HepG2 (cell line): ENCODE data around the gene ETHE1. TPM values are rescaled to one million over a fixed set of nuclear protein-coding genes. Genes with fewer than 3 reads are reported as not detected.
A peak's percentile ranks its signal among the peaks of the same experiment; 100 is the strongest.

ENCODE experiments used
- ATAC-seq: fragments of 200-7000 bp; cut with Tn5 transposase; 3 replicates; pipeline ENCODE4 v1.9.1; 2020; ENCODE audit warnings: mild to moderate bottlenecking, moderate library complexity
- BruUV-seq: library from RNA; stranded (reverse); fragments of 400-500 nt; replicated peaks from 2 replicates; lab custom pipeline; 2021; lab: Mats Ljungman, UMichigan
- CTCF ChIA-PET: fragments of 300-600 bp; formaldehyde crosslinking; extraction: SDS; loops from one replicate; lab custom pipeline; 2021; ENCODE audit warnings: low total read pairs, inconsistent platforms, low intra/inter-chr PET ratio; lab: Yijun Ruan, JAX
- POLR2A ChIA-PET: fragments of 350-600 bp; sonication (Branson Sonifier 250); formaldehyde crosslinking; loops from one replicate; lab custom pipeline; 2020; ENCODE audit warnings: antibody characterized with exemption, inconsistent platforms; lab: Yijun Ruan, JAX
- DNase-seq: peaks from one replicate; pipeline ENCODE4 v3.0.0-alpha.2; 2015; ENCODE audit warnings: low spot score
- FAIRE-seq: peaks from 3 replicates; lab custom pipeline; 2011; peaks lifted over from hg19 to GRCh38; lab: Jason Lieb, UNC
- H2AFZ ChIP-seq: one replicate; pipeline ENCODE4 v1.6.1; 2011; ENCODE audit warnings: low read length, inconsistent platforms
- H3K27ac ChIP-seq: fragments of 300-600 bp; 3 replicates; pipeline ENCODE4 v1.8.0; 2011; ENCODE audit warnings: mixed run types, mild to moderate bottlenecking, mixed read lengths, low read length, inconsistent platforms; ENCODE audit not compliant: insufficient read depth; ENCODE audit errors: extremely low read length
- H3K27me3 ChIP-seq, 2 experiments: fragments of 200-600 bp in 1 of 2; 2 replicates in 1 of 2; 3 replicates in 1 of 2; pipeline versions ENCODE4 v1.6.0 to v1.8.0; 2011; ENCODE audit warnings: low read length in 2 of 2, mild to moderate bottlenecking in 2 of 2, moderate library complexity in 2 of 2, inconsistent platforms in 1 of 2; ENCODE audit not compliant: insufficient read depth in 2 of 2, control insufficient read depth in 1 of 2
- H3K36me3 ChIP-seq, 2 experiments: fragments of 200-600 bp in 1 of 2; replicated peaks in 1 of 2; 2 replicates in 1 of 2; 3 replicates in 1 of 2; pipeline versions ENCODE4 v1.5.1 to v1.8.0; 2011; ENCODE audit warnings: low read length in 2 of 2, inconsistent platforms in 1 of 2; ENCODE audit not compliant: insufficient read depth in 2 of 2, control insufficient read depth in 1 of 2
- H3K4me1 ChIP-seq: 2 replicates; pipeline ENCODE4 v1.5.1; 2012; ENCODE audit warnings: low read length, inconsistent platforms; ENCODE audit not compliant: insufficient read depth
- H3K4me2 ChIP-seq: 2 replicates; pipeline ENCODE4 v1.6.0; 2011; ENCODE audit warnings: low read depth, low read length, inconsistent platforms
- H3K4me3 ChIP-seq, 3 experiments: fragments of 200-600 bp in 1 of 3; sonication (generic), shearing (Covaris generic) in 1 of 3; replicated peaks in 1 of 3; 2 replicates each; pipeline ENCODE4 v1.5.1; 2011 to 2016; ENCODE audit warnings: low read length in 3 of 3, inconsistent platforms in 2 of 3, low read depth in 2 of 3, mild to moderate bottlenecking in 2 of 3, control low read depth in 1 of 3, mixed read lengths in 1 of 3; ENCODE audit not compliant: insufficient read depth in 1 of 3
- H3K79me2 ChIP-seq: one replicate; pipeline ENCODE4 v1.6.1; 2011; ENCODE audit warnings: low read length, inconsistent platforms; ENCODE audit not compliant: insufficient read depth
- H3K9ac ChIP-seq: 2 replicates; pipeline ENCODE4 v1.6.0; 2011; ENCODE audit warnings: mild to moderate bottlenecking, low read depth, low read length, inconsistent platforms; ENCODE audit not compliant: insufficient read depth
- H3K9me3 ChIP-seq: 2 replicates; pipeline ENCODE4 v1.5.1; 2012; ENCODE audit warnings: mild to moderate bottlenecking, low read length
- H4K20me1 ChIP-seq: 2 replicates; pipeline ENCODE4 v1.6.0; 2011; ENCODE audit warnings: inconsistent platforms, mild to moderate bottlenecking, low read length, moderate library complexity; ENCODE audit not compliant: insufficient read depth
- HOXA7 ChIP-seq: sonication (generic); formaldehyde crosslinking; IDR thresholded peaks from 2 replicates; pipeline ENCODE4 v1.8.1; 2022; ENCODE audit warnings: mild to moderate bottlenecking, missing genetic modification reagents, moderate library complexity
- NR3C1 ChIP-seq: sonication (generic); formaldehyde crosslinking; IDR thresholded peaks from 2 replicates; pipeline ENCODE4 v1.4.0; 2020; ENCODE audit warnings: missing genetic modification reagents
- ZBTB38 ChIP-seq: sonication (generic); formaldehyde crosslinking; IDR thresholded peaks from 2 replicates; pipeline ENCODE4 v1.5.1; 2020; ENCODE audit warnings: mild to moderate bottlenecking, missing genetic modification reagents
- ZNF207 ChIP-seq: fragments of 450-650 bp; IDR thresholded peaks from 2 replicates; pipeline ENCODE4 v1.6.1; 2016; ENCODE audit warnings: antibody characterized with exemption, borderline replicate concordance
- WGBS: methylation state at CpG from one replicate; pipeline ENCODE4 v1.1.6; 2017; ENCODE audit warnings: low lambda C conversion rate; 5-methylcytosine and 5-hydroxymethylcytosine counted together
- in situ Hi-C: cut with HindIII; loops from 2 replicates; pipeline ENCODE4 v1.10.0; 2017; ENCODE audit warnings: low pct_unique_long_range_greater_than_20kb; ENCODE audit not compliant: extremely low pct_ligation_motif_present
- intact Hi-C: fragments of 100-400 bp; cut with micrococcal nuclease; formaldehyde crosslinking; loops from one replicate; pipeline ENCODE4 v1.10.0; 2022; ENCODE audit not compliant: unreplicated experiment
- polyA plus RNA-seq, 8 experiments: library from polyadenylated mRNA; depleted of rRNA in 3 of 8; stranded (reverse) in 7 of 8; unstranded in 1 of 8; fragments of >200 nt; fragmentation: Illumina TruSeq in 4 of 8; extraction: Trizol in 4 of 8; gene quantifications; 2 replicates each; pipeline versions ENCODE4 v1.2.1 to v1.2.3, GENCODE V29; 2011 to 2016; ENCODE audit warnings: low read depth in 4 of 8, missing spikeins in 1 of 8, mixed read lengths in 1 of 8; ENCODE audit not compliant: insufficient read depth in 1 of 8
- total RNA-seq, 5 experiments: library from RNA; depleted of rRNA; stranded (reverse); fragments of >200 nt; fragmentation: Illumina TruSeq; extraction: Trizol; gene quantifications; 2 replicates each; pipeline ENCODE4 v1.2.3, GENCODE V29; 2016; ENCODE audit warnings: low read depth in 1 of 5
- TF ChIP-seq, protein P1 (sequence below): IDR thresholded peaks from 2 replicates; pipeline ENCODE4 v1.6.1; 2016; ENCODE audit warnings: mild to moderate bottlenecking
- TF ChIP-seq, protein P2 (sequence below): IDR thresholded peaks from 2 replicates; pipeline ENCODE4 v1.6.1; 2016; ENCODE audit warnings: missing compliant biosample characterization, missing genetic modification reagents, borderline replicate concordance
- TF ChIP-seq, protein P3 (sequence below): IDR thresholded peaks from 2 replicates; pipeline ENCODE4 v1.4.0; 2020; ENCODE audit warnings: mild to moderate bottlenecking, missing genetic modification reagents

Gene ETHE1
- total and polyA plus RNA-seq, 2 of the 13 experiments (the other 11 are each of a cell fraction or from before 2014, with no cell fraction given) = 32.5 to 58.4 TPM

DNA sequence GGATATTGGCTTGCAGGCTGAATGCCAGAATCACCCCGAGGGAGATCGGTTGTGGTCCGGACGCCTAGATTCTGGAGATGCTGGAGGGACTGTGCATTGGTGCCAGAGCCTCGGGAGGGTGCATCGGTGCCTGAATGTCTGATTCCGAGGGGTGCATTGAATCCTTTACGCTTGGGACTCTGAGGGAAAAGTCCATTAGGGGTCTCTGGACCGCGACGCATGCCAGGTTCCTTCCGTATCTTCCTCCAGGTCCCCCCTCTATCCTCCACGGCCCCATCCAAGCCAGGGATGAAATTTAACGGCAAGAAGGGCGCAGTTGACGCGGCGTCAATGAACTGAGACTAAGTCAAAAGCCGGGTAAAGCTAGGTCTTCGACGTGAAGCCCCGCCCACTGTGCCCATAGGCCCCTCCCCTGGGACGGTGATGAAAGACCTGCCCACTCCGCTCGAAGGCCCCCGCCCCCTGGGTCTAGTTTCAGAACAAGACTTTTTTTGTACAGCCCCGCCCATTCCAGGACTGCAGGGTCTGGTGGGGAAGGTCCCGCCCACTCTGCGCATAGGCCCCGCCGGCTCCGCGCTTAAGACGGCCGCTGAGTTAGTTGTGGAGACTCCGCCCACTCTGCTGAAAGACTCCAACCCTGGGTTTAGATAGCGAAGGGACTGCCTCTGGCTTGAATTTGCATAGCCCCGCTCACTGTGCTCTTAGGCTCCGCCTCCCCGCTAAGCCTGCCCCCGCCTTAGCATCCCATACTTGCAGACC is 6.7 kb upstream of the ETHE1 start:
- peak; percentile 35 for ATAC-seq
- Histone ChIP-seq H3K4me2 (peak overlapping the region; percentile 72), H2AFZ (no peak overlapping the region), H3K9me3 (peaks cover 1% of the 10 kb centered on the region; the same call in 1 of the 2 replicates), H3K4me3 (peak overlapping the region; percentile 12 to 62 (median 35); a peak in 4 of 6 replicates), H3K79me2 (no peaks in the 10 kb centered on the region), H3K4me1 (peaks cover 6% of the 10 kb centered on the region; the same call in 1 of the 2 replicates), H3K9ac (peak overlapping the region; percentile 46; the same call in 1 of the 2 replicates), H3K27me3 (no peaks in the 10 kb centered on the region), H3K27ac (peak overlapping the region; percentile 35), H3K36me3 (peaks cover under 1 to 5% of the 10 kb centered on the region in 2 experiments; a peak in 3 of 5 replicates), H4K20me1 (no peaks in the 10 kb centered on the region)
- 81% methylated on average over 22 of the region's 41 CpGs for WGBS
- in situ Hi-C loops (no loop called here), intact Hi-C loops (no loop called here)
- no peak for FAIRE-seq
- no TSS peak for BruUV-seq
- ChIA-PET CTCF (no interaction called here), POLR2A (interaction anchor here (1.1 kb wide), 1 partner anchor 62 kb away, joined by 3 read pairs; the partner anchor contains the start of gene IRGQ)
- peak; percentile 34 for DNase-seq
- TF ChIP-seq, protein P1, sequence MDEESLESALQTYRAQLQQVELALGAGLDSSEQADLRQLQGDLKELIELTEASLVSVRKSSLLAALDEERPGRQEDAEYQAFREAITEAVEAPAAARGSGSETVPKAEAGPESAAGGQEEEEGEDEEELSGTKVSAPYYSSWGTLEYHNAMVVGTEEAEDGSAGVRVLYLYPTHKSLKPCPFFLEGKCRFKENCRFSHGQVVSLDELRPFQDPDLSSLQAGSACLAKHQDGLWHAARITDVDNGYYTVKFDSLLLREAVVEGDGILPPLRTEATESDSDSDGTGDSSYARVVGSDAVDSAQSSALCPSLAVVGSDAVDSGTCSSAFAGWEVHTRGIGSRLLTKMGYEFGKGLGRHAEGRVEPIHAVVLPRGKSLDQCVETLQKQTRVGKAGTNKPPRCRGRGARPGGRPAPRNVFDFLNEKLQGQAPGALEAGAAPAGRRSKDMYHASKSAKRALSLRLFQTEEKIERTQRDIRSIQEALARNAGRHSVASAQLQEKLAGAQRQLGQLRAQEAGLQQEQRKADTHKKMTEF (CRISPR knock-in tag) = no peak
- TF ChIP-seq, protein P2, sequence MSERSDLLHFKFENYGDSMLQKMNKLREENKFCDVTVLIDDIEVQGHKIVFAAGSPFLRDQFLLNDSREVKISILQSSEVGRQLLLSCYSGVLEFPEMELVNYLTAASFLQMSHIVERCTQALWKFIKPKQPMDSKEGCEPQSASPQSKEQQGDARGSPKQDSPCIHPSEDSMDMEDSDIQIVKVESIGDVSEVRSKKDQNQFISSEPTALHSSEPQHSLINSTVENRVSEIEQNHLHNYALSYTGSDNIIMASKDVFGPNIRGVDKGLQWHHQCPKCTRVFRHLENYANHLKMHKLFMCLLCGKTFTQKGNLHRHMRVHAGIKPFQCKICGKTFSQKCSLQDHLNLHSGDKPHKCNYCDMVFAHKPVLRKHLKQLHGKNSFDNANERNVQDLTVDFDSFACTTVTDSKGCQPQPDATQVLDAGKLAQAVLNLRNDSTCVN = no peak
- TF ChIP-seq ZBTB38 (CRISPR knock-in tag) (no peak), HOXA7 (CRISPR knock-in tag) (no peak), NR3C1 (no peak), ZNF207 (no peak)
- TF ChIP-seq, protein P3, sequence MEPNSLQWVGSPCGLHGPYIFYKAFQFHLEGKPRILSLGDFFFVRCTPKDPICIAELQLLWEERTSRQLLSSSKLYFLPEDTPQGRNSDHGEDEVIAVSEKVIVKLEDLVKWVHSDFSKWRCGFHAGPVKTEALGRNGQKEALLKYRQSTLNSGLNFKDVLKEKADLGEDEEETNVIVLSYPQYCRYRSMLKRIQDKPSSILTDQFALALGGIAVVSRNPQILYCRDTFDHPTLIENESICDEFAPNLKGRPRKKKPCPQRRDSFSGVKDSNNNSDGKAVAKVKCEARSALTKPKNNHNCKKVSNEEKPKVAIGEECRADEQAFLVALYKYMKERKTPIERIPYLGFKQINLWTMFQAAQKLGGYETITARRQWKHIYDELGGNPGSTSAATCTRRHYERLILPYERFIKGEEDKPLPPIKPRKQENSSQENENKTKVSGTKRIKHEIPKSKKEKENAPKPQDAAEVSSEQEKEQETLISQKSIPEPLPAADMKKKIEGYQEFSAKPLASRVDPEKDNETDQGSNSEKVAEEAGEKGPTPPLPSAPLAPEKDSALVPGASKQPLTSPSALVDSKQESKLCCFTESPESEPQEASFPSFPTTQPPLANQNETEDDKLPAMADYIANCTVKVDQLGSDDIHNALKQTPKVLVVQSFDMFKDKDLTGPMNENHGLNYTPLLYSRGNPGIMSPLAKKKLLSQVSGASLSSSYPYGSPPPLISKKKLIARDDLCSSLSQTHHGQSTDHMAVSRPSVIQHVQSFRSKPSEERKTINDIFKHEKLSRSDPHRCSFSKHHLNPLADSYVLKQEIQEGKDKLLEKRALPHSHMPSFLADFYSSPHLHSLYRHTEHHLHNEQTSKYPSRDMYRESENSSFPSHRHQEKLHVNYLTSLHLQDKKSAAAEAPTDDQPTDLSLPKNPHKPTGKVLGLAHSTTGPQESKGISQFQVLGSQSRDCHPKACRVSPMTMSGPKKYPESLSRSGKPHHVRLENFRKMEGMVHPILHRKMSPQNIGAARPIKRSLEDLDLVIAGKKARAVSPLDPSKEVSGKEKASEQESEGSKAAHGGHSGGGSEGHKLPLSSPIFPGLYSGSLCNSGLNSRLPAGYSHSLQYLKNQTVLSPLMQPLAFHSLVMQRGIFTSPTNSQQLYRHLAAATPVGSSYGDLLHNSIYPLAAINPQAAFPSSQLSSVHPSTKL = no peak
